Spleen (tissue), 11 donors: ENCODE data around the gene SINHCAF. TPM values are rescaled to one million over a fixed set of nuclear protein-coding genes. Genes with fewer than 3 reads are reported as not detected.
"Not testable (repeated sequence)": the region's sequence is repeated elsewhere in the genome, so short reads cannot be mapped to it uniquely, and the experiment has no call there.

Experiments used
- DNase-seq: peaks from one replicate; pipeline ENCODE4 v3.0.0-alpha.2; 2020
- H3K27ac ChIP-seq, 8 donors: fragments of 200-600 bp; sonication (generic) in 7 of 8; 1 replicate in 4 of 8; 2 replicates in 4 of 8; pipeline versions ENCODE4 v1.5.0 to v1.8.0; 2016 to 2021; ENCODE audit warnings: inconsistent platforms in 4 of 8, mild to moderate bottlenecking in 4 of 8, moderate library complexity in 1 of 8
- H3K27me3 ChIP-seq, 7 donors: fragments of 200-600 bp; sonication (generic) in 6 of 7; replicated peaks in 1 of 7; 1 replicate in 4 of 7; 2 replicates in 3 of 7; pipeline versions ENCODE4 v1.5.0 to v1.8.0; 2016 to 2021; ENCODE audit warnings: inconsistent platforms in 3 of 7, mild to moderate bottlenecking in 1 of 7
- H3K36me3 ChIP-seq, 6 donors: fragments of 200-600 bp; sonication (generic) in 5 of 6; 1 replicate in 4 of 6; 2 replicates in 2 of 6; pipeline versions ENCODE4 v1.5.0 to v1.8.0; 2016 to 2021; ENCODE audit warnings: inconsistent platforms in 2 of 6
- H3K4me1 ChIP-seq, 6 donors: fragments of 200-600 bp; sonication (generic) in 5 of 6; 1 replicate in 3 of 6; 2 replicates in 3 of 6; pipeline versions ENCODE4 v1.5.0 to v1.8.0; 2016 to 2021; ENCODE audit warnings: inconsistent platforms in 3 of 6
- H3K4me3 ChIP-seq, 8 donors: fragments of 200-600 bp; sonication (generic) in 7 of 8; 1 replicate in 4 of 8; 2 replicates in 4 of 8; pipeline versions ENCODE4 v1.5.0 to v1.8.0; 2016 to 2021; ENCODE audit warnings: inconsistent platforms in 4 of 8, mild to moderate bottlenecking in 4 of 8, moderate library complexity in 2 of 8
- H3K9me3 ChIP-seq, 8 donors: fragments of 200-600 bp; sonication (generic) in 7 of 8; 1 replicate in 4 of 8; 2 replicates in 4 of 8; pipeline versions ENCODE4 v1.5.0 to v1.8.0; 2016 to 2021; ENCODE audit warnings: inconsistent platforms in 4 of 8
- POLR2A ChIP-seq, 3 donors: fragments of 450-650 bp; IDR thresholded peaks; one replicate each; pipeline ENCODE4 v1.5.1; 2017; ENCODE audit warnings: antibody characterized with exemption in 3 of 3, mild to moderate bottlenecking in 1 of 3
- POLR2AphosphoS5 ChIP-seq, 3 donors: sonication (generic); formaldehyde crosslinking; IDR thresholded peaks; one replicate each; pipeline ENCODE4 v1.5.1; 2017; ENCODE audit warnings: antibody characterized with exemption in 3 of 3
- WGBS, 5 donors: extraction: QIAGEN DNeasy Blood & Tissue Kit in 3 of 5; methylation state at CpG; one replicate each; pipeline versions ENCODE4 v1.1.5 to v1.1.7; 2013 to 2018; 5-methylcytosine and 5-hydroxymethylcytosine counted together
- intact Hi-C: fragments of 100-400 bp; cut with DNase I; formaldehyde crosslinking; loops from one replicate; pipeline ENCODE4 v1.15.0; 2023; ENCODE audit warnings: low total_unique reads
- polyA plus RNA-seq, 3 donors: library from polyadenylated mRNA; stranded (reverse); fragments of 200-250 nt; gene quantifications; one replicate each; pipeline ENCODE4 v1.2.1, GENCODE V29; 2013
- total RNA-seq, 7 donors: library from RNA; depleted of rRNA in 3 of 7; stranded (reverse); fragments of >200 nt in 3 of 7; fragmentation: NEBNext Ultra II Directional in 4 of 7; extraction: Animal tissue kit (Norgen Biotek cat#: 25700) in 4 of 7; gene quantifications; one replicate each; pipeline versions ENCODE4 v1.1.0 to v1.2.1, GENCODE V29; 2016 to 2021
- TF ChIP-seq, protein P1 (sequence below), 11 experiments: fragments of 200-600 bp in 7 of 11; fragments of 450-650 bp in 4 of 11; sonication (generic) in 4 of 11; IDR thresholded peaks in 8 of 11; conservative IDR thresholded peaks in 3 of 11; 1 replicate in 7 of 11; 2 replicates in 4 of 11; pipeline versions ENCODE4 v1.4.0 to v1.8.0; 2016 to 2021; ENCODE audit warnings: antibody characterized with exemption in 11 of 11, inconsistent platforms in 4 of 11, mild to moderate bottlenecking in 1 of 11
- donor health status: healthy with polysubstance abuse.
- donor health status: DM: no; HTN: no; CAD: no; lungs with moderate emphysema.
- donor health status: DM: no; HTN: no; CAD: no.
- donor health status: Bipolar disorder and iron deficiency.
- donor health status: healthy.
- donor health status: DM: no; HTN: no; CAD: no.
- donor health status: DM: yes; HTN: yes; CAD: no.

Gene SINHCAF
- total and polyA plus RNA-seq, 10 donors, result 28.4 to 121 (median 55.9) TPM

GRCh38 chr12:31278424-31278823, 47.5 kb downstream of the SINHCAF start:
- intact Hi-C loops, result no loop called here
- Histone ChIP-seq H3K27ac (no peak overlapping the region), H3K4me1 (no peaks in the 10 kb centered on the region), H3K9me3 (no peaks in the 10 kb centered on the region), H3K36me3 (peaks cover 0 to 81% (median 23%) of the 10 kb centered on the region in 6 donors), H3K27me3 (no peaks in the 10 kb centered on the region), H3K4me3 (no peak overlapping the region)
- DNase-seq, result no peak
- 87 to 96% (median 92%) methylated on average over 4 of the region's 4 CpGs for WGBS, 5 donors
- TF ChIP-seq POLR2A (IDR thresholded peaks at IDR 0.05), result no peak
- TF ChIP-seq, protein P1, sequence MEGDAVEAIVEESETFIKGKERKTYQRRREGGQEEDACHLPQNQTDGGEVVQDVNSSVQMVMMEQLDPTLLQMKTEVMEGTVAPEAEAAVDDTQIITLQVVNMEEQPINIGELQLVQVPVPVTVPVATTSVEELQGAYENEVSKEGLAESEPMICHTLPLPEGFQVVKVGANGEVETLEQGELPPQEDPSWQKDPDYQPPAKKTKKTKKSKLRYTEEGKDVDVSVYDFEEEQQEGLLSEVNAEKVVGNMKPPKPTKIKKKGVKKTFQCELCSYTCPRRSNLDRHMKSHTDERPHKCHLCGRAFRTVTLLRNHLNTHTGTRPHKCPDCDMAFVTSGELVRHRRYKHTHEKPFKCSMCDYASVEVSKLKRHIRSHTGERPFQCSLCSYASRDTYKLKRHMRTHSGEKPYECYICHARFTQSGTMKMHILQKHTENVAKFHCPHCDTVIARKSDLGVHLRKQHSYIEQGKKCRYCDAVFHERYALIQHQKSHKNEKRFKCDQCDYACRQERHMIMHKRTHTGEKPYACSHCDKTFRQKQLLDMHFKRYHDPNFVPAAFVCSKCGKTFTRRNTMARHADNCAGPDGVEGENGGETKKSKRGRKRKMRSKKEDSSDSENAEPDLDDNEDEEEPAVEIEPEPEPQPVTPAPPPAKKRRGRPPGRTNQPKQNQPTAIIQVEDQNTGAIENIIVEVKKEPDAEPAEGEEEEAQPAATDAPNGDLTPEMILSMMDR (IDR thresholded peaks at IDR 0.05 in 8 of 11, conservative IDR thresholded peaks at IDR 0.05 in 3 of 11), result no peak
- no peak for TF ChIP-seq POLR2AphosphoS5 (IDR thresholded peaks at IDR 0.05)

GRCh38 chr12:31277081-31277480, 48.9 kb downstream of the SINHCAF start:
- Histone ChIP-seq H3K9me3 (no peaks in the 10 kb centered on the region), H3K27ac (no peak overlapping the region), H3K36me3 (peaks cover 0 to 67% (median 10%) of the 10 kb centered on the region in 6 donors), H3K4me3 (no peak overlapping the region), H3K4me1 (no peaks in the 10 kb centered on the region), H3K27me3 (no peaks in the 10 kb centered on the region)
- TF ChIP-seq, protein P1 (IDR thresholded peaks at IDR 0.05 in 8 of 11, conservative IDR thresholded peaks at IDR 0.05 in 3 of 11), result no peak
- TF ChIP-seq POLR2A (IDR thresholded peaks at IDR 0.05) (no peak), POLR2AphosphoS5 (IDR thresholded peaks at IDR 0.05) (no peak)
- WGBS, 5 donors, result 92 to 100% (median 96%) methylated on average over 2 of the region's 2 CpGs
- DNase-seq, result no peak
- intact Hi-C loops, result no loop called here

DNA sequence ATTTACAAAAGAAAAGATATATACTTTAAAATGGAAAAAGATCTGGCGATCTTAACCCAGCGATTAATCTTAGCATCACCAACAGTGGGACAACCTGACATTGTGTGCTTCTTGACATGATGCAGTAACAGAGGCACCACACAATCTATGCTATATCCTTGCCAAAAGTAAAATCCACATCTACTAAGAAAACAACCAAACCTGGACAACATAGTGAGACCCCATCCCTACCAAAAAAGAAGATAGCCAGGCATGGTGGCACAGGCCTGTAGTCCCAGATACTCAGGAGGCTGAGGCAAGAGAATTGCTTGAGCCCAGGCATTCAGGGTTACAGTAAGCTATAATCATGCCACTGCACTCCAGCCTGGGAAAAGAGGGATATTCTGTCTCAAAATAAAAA, 50.5 kb downstream of the SINHCAF start:
- Histone ChIP-seq H3K9me3 (no peaks in the 10 kb centered on the region), H3K27me3 (no peaks in the 10 kb centered on the region), H3K4me3 (no peak overlapping the region), H3K36me3 (peaks cover 0 to 59% (median 5%) of the 10 kb centered on the region in 6 donors), H3K4me1 (no peaks in the 10 kb centered on the region), H3K27ac (no peak overlapping the region)
- intact Hi-C loops, result no loop called here
- WGBS, 5 donors, result 97 to 100% (median 99%) methylated on average over 2 of the region's 2 CpGs
- DNase-seq, result no peak
- TF ChIP-seq, protein P1 (IDR thresholded peaks at IDR 0.05 in 8 of 11, conservative IDR thresholded peaks at IDR 0.05 in 3 of 11), result no peak
- TF ChIP-seq POLR2A (IDR thresholded peaks at IDR 0.05) (no peak), POLR2AphosphoS5 (IDR thresholded peaks at IDR 0.05) (no peak)

- no peaks in the 10 kb centered on the region for H3K27me3 ChIP-seq
- no peak for DNase-seq
- 90 to 95% (median 92%) methylated on average over 2 of the region's 2 CpGs for WGBS, 5 donors
- H3K9me3 ChIP-seq, result no peaks in the 10 kb centered on the region
- TF ChIP-seq POLR2A (IDR thresholded peaks at IDR 0.05), result no peak
- TF ChIP-seq, protein P1 (IDR thresholded peaks at IDR 0.05 in 8 of 11, conservative IDR thresholded peaks at IDR 0.05 in 3 of 11), result no peak
- TF ChIP-seq POLR2AphosphoS5 (IDR thresholded peaks at IDR 0.05), result no peak
- intact Hi-C loops, result no loop called here
- H3K4me1 ChIP-seq, result no peaks in the 10 kb centered on the region
- no peak overlapping the region for H3K4me3 ChIP-seq
- no peak overlapping the region for H3K27ac ChIP-seq
- peaks cover 0 to 52% (median 3%) of the 10 kb centered on the region in 6 donors for H3K36me3 ChIP-seq
These were observed 51.2 kb downstream of the SINHCAF start for GRCh38 chr12:31274520-31275300.

GRCh38 chr12:31273794-31274193, 52.2 kb downstream of the SINHCAF start:
- WGBS, 5 donors, result 95 to 99% (median 97%) methylated on average over 6 of the region's 6 CpGs
- intact Hi-C loops, DNase-seq: not testable (repeated sequence)

More at GRCh38 chr12:31273794-31274193, 52.2 kb downstream of the SINHCAF start:
- not testable (repeated sequence) for H3K4me3 ChIP-seq, H3K4me1 ChIP-seq, H3K27ac ChIP-seq, H3K9me3 ChIP-seq, H3K27me3 ChIP-seq
- peaks cover 0 to 43% (median 1%) of the 10 kb centered on the region in 6 donors for H3K36me3 ChIP-seq
